WTC11 (cell line): Measurements from ENCODE around the gene BTBD10. TPM values are rescaled to one million over a fixed set of nuclear protein-coding genes. Genes with fewer than 3 reads are reported as not detected.

ENCODE experiments used
- ATAC-seq: fragments of 200-7000 bp; cut with Tn5 transposase; 2 replicates; pipeline ENCODE4 v1.10.0; 2021; ENCODE audit warnings: mild to moderate bottlenecking, moderate library complexity
- CTCF ChIA-PET: fragments of 300-600 bp; sonication (Branson Sonifier 250); formaldehyde crosslinking; loops from one replicate; lab custom pipeline; 2021; ENCODE audit warnings: antibody characterized with exemption; lab: Charles Lee
- POLR2A ChIA-PET: fragments of 350-600 bp; sonication (Branson Sonifier 250); formaldehyde crosslinking; loops from one replicate; lab custom pipeline; 2021; ENCODE audit warnings: antibody characterized with exemption; lab: Charles Lee
- DNase-seq: peaks from one replicate; pipeline ENCODE4 v3.0.0; 2021; ENCODE audit warnings: low spot score
- H3K27ac Mint-ChIP-seq: 2 replicates; pipeline ENCODE4 v1.8.0; 2021; ENCODE audit warnings: mixed read lengths
- H3K27me3 Mint-ChIP-seq: 2 replicates; pipeline ENCODE4 v1.8.0; 2021; ENCODE audit warnings: low read depth, mild to moderate bottlenecking, moderate library complexity, mixed read lengths
- H3K36me3 Mint-ChIP-seq: 2 replicates; pipeline ENCODE4 v1.8.0; 2021; ENCODE audit warnings: mixed read lengths
- H3K4me1 Mint-ChIP-seq: 2 replicates; pipeline ENCODE4 v1.8.0; 2022; ENCODE audit warnings: mixed read lengths
- H3K4me3 Mint-ChIP-seq: 2 replicates; pipeline ENCODE4 v1.8.0; 2021; ENCODE audit warnings: mild to moderate bottlenecking, moderate library complexity, mixed read lengths
- H3K9me3 Mint-ChIP-seq: 2 replicates; pipeline ENCODE4 v1.8.0; 2021; ENCODE audit warnings: mixed read lengths
- CBFB ChIP-seq: sonication (generic); formaldehyde crosslinking; IDR thresholded peaks from 2 replicates; pipeline ENCODE4 v1.8.1; 2022; ENCODE audit warnings: mild to moderate bottlenecking, low read depth, missing genetic modification reagents
- JAZF1 ChIP-seq: fragments of 250-450 bp; sonication (Bioruptor Pico); IDR thresholded peaks from 2 replicates; pipeline ENCODE4 v1.9.0; 2021; ENCODE audit warnings: moderate library complexity, mild to moderate bottlenecking, inconsistent platforms
- JUN ChIP-seq: sonication (generic); formaldehyde crosslinking; IDR thresholded peaks from 2 replicates; pipeline ENCODE4 v1.8.0; 2023; ENCODE audit warnings: mild to moderate bottlenecking, missing genetic modification reagents
- NFATC4 ChIP-seq: fragments of 250-450 bp; sonication (Bioruptor Pico); IDR thresholded peaks from 2 replicates; pipeline ENCODE4 v1.9.0; 2021; ENCODE audit warnings: mild to moderate bottlenecking
- NR2C2 ChIP-seq: sonication (generic); formaldehyde crosslinking; IDR thresholded peaks from 2 replicates; pipeline ENCODE4 v1.8.0; 2022; ENCODE audit warnings: mild to moderate bottlenecking, missing genetic modification reagents
- RORB ChIP-seq: fragments of 250-450 bp; sonication (Bioruptor Pico); IDR thresholded peaks from 2 replicates; pipeline ENCODE4 v1.9.0; 2021; ENCODE audit warnings: mild to moderate bottlenecking
- TCF7 ChIP-seq: sonication (generic); formaldehyde crosslinking; IDR thresholded peaks from 2 replicates; pipeline ENCODE4 v1.8.0; 2022; ENCODE audit warnings: mild to moderate bottlenecking, low read depth, missing genetic modification reagents, moderate library complexity
- ZNF317 ChIP-seq: sonication (generic); formaldehyde crosslinking; IDR thresholded peaks from 2 replicates; pipeline ENCODE4 v1.8.1; 2023; ENCODE audit warnings: low read depth, mild to moderate bottlenecking, moderate library complexity, missing genetic modification reagents, borderline replicate concordance
- ZNF423 ChIP-seq: fragments of 250-450 bp; sonication (Bioruptor Pico); IDR thresholded peaks from 2 replicates; pipeline ENCODE4 v2.1.2; 2022; ENCODE audit warnings: mild to moderate bottlenecking, moderate library complexity
- total RNA-seq: library from RNA; stranded (reverse); gene quantifications from 3 replicates; pipeline ENCODE4 v1.2.3, GENCODE V29; 2021
- TF ChIP-seq, protein P1 (sequence below): fragments of 250-450 bp; sonication (Bioruptor Pico); IDR thresholded peaks from 2 replicates; pipeline ENCODE4 v1.9.0; 2021; ENCODE audit warnings: moderate library complexity, mild to moderate bottlenecking, inconsistent platforms, borderline replicate concordance
- TF ChIP-seq, protein P2 (sequence below): sonication (generic); formaldehyde crosslinking; IDR thresholded peaks from 2 replicates; pipeline ENCODE4 v1.8.1; 2022; ENCODE audit warnings: mild to moderate bottlenecking, missing genetic modification reagents, moderate library complexity, borderline replicate concordance
- TF ChIP-seq, protein P3 (sequence below): sonication (generic); formaldehyde crosslinking; IDR thresholded peaks from 2 replicates; pipeline ENCODE4 v1.8.1; 2023; ENCODE audit warnings: mild to moderate bottlenecking, missing genetic modification reagents, borderline replicate concordance
- TF ChIP-seq, protein P4 (sequence below): sonication (generic); formaldehyde crosslinking; IDR thresholded peaks from 2 replicates; pipeline ENCODE4 v1.8.0; 2023; ENCODE audit warnings: missing genetic modification reagents
- TF ChIP-seq, protein P5 (sequence below): fragments of 250-450 bp; sonication (Bioruptor Pico); IDR thresholded peaks from 2 replicates; pipeline ENCODE4 v1.9.0; 2021; ENCODE audit warnings: mild to moderate bottlenecking
- TF ChIP-seq, protein P6 (sequence below): fragments of 250-450 bp; sonication (Bioruptor Pico); IDR thresholded peaks from 2 replicates; pipeline ENCODE4 v1.9.0; 2021; ENCODE audit warnings: mild to moderate bottlenecking, borderline replicate concordance
- TF ChIP-seq, protein P7 (sequence below): fragments of 250-450 bp; sonication (Bioruptor Pico); IDR thresholded peaks from 2 replicates; pipeline ENCODE4 v2.1.2; 2022; ENCODE audit warnings: mild to moderate bottlenecking, moderate library complexity
- TF ChIP-seq, protein P8 (sequence below): fragments of 200-600 bp; IDR thresholded peaks from 2 replicates; pipeline ENCODE4 v1.8.0; 2022; ENCODE audit warnings: antibody characterized with exemption

The BTBD10 gene
- total RNA-seq, 1 experiment from 2014 or later: 19.4 TPM

DNA sequence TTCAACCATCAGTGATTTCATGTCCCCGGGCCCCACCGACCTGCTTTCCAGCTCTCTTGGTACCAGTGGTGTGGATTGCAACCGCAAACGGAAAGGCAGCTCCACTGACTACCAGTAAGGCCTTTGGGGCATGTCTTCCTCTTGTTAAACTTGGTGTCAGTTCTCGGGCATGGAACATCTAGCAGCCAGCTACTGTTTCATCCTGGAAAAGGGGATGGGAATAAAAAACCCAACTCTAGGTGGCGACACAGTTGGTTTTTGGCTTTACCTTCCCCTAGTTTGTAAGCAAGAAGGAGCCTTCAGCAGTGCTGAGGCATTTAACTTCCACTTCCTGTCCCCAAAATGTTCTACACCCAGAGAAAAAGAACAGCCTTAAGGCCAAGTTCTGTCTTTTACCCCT is 108.7 kb downstream of the BTBD10 start:
- DNase-seq: peak; percentile 40

DNA sequence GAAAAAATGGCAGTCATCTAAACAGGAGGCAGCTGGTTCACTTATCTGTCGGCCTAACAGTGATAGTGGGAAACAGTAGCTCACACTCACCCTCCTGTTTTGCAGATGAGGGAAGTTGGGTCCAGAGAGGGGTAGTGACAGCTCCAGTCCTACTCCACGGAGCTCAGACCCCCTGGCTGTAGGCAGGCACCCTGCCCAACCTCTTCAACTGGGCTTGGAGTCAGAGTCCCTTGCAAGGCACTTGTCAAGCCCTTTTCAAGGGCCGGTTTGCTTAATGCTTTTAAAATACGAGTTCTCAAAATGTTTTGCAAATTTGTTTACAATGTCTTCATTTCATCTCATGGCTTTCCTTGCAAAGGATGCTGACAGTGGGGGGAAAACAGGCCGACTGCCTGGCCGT is 110.3 kb downstream of the BTBD10 start:
- H3K27me3 Mint-ChIP-seq: no peaks in the 10 kb centered on the region
- POLR2A ChIA-PET: no interaction called here
- ATAC-seq (no peak), DNase-seq (no peak)
- CTCF ChIA-PET: interaction anchor here (0.6 to 2.9 kb wide), 4 partner anchors 18 to 114 kb away, joined by 3 to 20 read pairs (median 6); no protein-coding TSS in a partner anchor
- no peak overlapping the region for H3K4me3 Mint-ChIP-seq
- H3K36me3 Mint-ChIP-seq: no peaks in the 10 kb centered on the region
- H3K9me3 Mint-ChIP-seq: no peaks in the 10 kb centered on the region
- peaks cover 10% of the 10 kb centered on the region for H3K4me1 Mint-ChIP-seq
- no peak overlapping the region for H3K27ac Mint-ChIP-seq
- no peak for TF ChIP-seq CBFB (CRISPR knock-in tag)
- TF ChIP-seq RORB (CRISPR knock-in tag): no peak
- no peak for TF ChIP-seq ZNF423 (CRISPR knock-in tag)
- TF ChIP-seq, protein P1, sequence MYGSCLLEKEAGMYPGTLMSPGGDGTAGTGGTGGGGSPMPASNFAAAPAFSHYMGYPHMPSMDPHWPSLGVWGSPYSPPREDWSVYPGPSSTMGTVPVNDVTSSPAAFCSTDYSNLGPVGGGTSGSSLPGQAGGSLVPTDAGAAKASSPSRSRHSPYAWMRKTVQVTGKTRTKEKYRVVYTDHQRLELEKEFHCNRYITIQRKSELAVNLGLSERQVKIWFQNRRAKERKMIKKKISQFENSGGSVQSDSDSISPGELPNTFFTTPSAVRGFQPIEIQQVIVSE (CRISPR knock-in tag): no peak
- TF ChIP-seq, protein P2, sequence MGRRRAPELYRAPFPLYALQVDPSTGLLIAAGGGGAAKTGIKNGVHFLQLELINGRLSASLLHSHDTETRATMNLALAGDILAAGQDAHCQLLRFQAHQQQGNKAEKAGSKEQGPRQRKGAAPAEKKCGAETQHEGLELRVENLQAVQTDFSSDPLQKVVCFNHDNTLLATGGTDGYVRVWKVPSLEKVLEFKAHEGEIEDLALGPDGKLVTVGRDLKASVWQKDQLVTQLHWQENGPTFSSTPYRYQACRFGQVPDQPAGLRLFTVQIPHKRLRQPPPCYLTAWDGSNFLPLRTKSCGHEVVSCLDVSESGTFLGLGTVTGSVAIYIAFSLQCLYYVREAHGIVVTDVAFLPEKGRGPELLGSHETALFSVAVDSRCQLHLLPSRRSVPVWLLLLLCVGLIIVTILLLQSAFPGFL: no peak
- TF ChIP-seq, protein P3, sequence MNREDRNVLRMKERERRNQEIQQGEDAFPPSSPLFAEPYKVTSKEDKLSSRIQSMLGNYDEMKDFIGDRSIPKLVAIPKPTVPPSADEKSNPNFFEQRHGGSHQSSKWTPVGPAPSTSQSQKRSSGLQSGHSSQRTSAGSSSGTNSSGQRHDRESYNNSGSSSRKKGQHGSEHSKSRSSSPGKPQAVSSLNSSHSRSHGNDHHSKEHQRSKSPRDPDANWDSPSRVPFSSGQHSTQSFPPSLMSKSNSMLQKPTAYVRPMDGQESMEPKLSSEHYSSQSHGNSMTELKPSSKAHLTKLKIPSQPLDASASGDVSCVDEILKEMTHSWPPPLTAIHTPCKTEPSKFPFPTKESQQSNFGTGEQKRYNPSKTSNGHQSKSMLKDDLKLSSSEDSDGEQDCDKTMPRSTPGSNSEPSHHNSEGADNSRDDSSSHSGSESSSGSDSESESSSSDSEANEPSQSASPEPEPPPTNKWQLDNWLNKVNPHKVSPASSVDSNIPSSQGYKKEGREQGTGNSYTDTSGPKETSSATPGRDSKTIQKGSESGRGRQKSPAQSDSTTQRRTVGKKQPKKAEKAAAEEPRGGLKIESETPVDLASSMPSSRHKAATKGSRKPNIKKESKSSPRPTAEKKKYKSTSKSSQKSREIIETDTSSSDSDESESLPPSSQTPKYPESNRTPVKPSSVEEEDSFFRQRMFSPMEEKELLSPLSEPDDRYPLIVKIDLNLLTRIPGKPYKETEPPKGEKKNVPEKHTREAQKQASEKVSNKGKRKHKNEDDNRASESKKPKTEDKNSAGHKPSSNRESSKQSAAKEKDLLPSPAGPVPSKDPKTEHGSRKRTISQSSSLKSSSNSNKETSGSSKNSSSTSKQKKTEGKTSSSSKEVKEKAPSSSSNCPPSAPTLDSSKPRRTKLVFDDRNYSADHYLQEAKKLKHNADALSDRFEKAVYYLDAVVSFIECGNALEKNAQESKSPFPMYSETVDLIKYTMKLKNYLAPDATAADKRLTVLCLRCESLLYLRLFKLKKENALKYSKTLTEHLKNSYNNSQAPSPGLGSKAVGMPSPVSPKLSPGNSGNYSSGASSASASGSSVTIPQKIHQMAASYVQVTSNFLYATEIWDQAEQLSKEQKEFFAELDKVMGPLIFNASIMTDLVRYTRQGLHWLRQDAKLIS (CRISPR knock-in tag): no peak
- TF ChIP-seq, protein P4, sequence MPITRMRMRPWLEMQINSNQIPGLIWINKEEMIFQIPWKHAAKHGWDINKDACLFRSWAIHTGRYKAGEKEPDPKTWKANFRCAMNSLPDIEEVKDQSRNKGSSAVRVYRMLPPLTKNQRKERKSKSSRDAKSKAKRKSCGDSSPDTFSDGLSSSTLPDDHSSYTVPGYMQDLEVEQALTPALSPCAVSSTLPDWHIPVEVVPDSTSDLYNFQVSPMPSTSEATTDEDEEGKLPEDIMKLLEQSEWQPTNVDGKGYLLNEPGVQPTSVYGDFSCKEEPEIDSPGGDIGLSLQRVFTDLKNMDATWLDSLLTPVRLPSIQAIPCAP (CRISPR knock-in tag): no peak
- TF ChIP-seq, protein P5, sequence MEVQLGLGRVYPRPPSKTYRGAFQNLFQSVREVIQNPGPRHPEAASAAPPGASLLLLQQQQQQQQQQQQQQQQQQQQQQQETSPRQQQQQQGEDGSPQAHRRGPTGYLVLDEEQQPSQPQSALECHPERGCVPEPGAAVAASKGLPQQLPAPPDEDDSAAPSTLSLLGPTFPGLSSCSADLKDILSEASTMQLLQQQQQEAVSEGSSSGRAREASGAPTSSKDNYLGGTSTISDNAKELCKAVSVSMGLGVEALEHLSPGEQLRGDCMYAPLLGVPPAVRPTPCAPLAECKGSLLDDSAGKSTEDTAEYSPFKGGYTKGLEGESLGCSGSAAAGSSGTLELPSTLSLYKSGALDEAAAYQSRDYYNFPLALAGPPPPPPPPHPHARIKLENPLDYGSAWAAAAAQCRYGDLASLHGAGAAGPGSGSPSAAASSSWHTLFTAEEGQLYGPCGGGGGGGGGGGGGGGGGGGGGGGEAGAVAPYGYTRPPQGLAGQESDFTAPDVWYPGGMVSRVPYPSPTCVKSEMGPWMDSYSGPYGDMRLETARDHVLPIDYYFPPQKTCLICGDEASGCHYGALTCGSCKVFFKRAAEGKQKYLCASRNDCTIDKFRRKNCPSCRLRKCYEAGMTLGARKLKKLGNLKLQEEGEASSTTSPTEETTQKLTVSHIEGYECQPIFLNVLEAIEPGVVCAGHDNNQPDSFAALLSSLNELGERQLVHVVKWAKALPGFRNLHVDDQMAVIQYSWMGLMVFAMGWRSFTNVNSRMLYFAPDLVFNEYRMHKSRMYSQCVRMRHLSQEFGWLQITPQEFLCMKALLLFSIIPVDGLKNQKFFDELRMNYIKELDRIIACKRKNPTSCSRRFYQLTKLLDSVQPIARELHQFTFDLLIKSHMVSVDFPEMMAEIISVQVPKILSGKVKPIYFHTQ: no peak
- TF ChIP-seq JUN (CRISPR knock-in tag): no peak
- TF ChIP-seq, protein P6, sequence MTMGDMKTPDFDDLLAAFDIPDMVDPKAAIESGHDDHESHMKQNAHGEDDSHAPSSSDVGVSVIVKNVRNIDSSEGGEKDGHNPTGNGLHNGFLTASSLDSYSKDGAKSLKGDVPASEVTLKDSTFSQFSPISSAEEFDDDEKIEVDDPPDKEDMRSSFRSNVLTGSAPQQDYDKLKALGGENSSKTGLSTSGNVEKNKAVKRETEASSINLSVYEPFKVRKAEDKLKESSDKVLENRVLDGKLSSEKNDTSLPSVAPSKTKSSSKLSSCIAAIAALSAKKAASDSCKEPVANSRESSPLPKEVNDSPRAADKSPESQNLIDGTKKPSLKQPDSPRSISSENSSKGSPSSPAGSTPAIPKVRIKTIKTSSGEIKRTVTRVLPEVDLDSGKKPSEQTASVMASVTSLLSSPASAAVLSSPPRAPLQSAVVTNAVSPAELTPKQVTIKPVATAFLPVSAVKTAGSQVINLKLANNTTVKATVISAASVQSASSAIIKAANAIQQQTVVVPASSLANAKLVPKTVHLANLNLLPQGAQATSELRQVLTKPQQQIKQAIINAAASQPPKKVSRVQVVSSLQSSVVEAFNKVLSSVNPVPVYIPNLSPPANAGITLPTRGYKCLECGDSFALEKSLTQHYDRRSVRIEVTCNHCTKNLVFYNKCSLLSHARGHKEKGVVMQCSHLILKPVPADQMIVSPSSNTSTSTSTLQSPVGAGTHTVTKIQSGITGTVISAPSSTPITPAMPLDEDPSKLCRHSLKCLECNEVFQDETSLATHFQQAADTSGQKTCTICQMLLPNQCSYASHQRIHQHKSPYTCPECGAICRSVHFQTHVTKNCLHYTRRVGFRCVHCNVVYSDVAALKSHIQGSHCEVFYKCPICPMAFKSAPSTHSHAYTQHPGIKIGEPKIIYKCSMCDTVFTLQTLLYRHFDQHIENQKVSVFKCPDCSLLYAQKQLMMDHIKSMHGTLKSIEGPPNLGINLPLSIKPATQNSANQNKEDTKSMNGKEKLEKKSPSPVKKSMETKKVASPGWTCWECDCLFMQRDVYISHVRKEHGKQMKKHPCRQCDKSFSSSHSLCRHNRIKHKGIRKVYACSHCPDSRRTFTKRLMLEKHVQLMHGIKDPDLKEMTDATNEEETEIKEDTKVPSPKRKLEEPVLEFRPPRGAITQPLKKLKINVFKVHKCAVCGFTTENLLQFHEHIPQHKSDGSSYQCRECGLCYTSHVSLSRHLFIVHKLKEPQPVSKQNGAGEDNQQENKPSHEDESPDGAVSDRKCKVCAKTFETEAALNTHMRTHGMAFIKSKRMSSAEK (CRISPR knock-in tag): no peak
- no peak for TF ChIP-seq TCF7 (CRISPR knock-in tag)
- TF ChIP-seq, protein P7, sequence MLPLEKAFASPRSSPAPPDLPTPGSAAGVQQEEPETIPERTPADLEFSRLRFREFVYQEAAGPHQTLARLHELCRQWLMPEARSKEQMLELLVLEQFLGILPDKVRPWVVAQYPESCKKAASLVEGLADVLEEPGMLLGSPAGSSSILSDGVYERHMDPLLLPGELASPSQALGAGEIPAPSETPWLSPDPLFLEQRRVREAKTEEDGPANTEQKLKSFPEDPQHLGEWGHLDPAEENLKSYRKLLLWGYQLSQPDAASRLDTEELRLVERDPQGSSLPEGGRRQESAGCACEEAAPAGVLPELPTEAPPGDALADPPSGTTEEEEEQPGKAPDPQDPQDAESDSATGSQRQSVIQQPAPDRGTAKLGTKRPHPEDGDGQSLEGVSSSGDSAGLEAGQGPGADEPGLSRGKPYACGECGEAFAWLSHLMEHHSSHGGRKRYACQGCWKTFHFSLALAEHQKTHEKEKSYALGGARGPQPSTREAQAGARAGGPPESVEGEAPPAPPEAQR: no peak
- no peak for TF ChIP-seq NFATC4 (CRISPR knock-in tag)

More for the DNA sequence above, 108.7 kb downstream of the BTBD10 start:
- ATAC-seq: peak; percentile 78
- no peaks in the 10 kb centered on the region for H3K9me3 Mint-ChIP-seq
- no peak overlapping the region for H3K4me3 Mint-ChIP-seq
- CTCF ChIA-PET: interaction anchor here (0.6 to 3.7 kb wide), 30 partner anchors 9 to 1414 kb away, joined by 3 to 30 read pairs (median 4); partner anchors contain the start of gene BTBD10
- H3K27me3 Mint-ChIP-seq: no peaks in the 10 kb centered on the region
- H3K36me3 Mint-ChIP-seq: no peaks in the 10 kb centered on the region
- H3K4me1 Mint-ChIP-seq: 0 out of 2 replicates have a peak, but pooled peaks cover 3% of the 10 kb centered on the region
- POLR2A ChIA-PET: interaction anchor here (1.4 kb wide), 1 partner anchor 109 kb away, joined by 3 read pairs; the partner anchor contains the start of gene BTBD10
- no peak for TF ChIP-seq ZNF317
- TF ChIP-seq JAZF1 (CRISPR knock-in tag): no peak
- TF ChIP-seq, protein P8, sequence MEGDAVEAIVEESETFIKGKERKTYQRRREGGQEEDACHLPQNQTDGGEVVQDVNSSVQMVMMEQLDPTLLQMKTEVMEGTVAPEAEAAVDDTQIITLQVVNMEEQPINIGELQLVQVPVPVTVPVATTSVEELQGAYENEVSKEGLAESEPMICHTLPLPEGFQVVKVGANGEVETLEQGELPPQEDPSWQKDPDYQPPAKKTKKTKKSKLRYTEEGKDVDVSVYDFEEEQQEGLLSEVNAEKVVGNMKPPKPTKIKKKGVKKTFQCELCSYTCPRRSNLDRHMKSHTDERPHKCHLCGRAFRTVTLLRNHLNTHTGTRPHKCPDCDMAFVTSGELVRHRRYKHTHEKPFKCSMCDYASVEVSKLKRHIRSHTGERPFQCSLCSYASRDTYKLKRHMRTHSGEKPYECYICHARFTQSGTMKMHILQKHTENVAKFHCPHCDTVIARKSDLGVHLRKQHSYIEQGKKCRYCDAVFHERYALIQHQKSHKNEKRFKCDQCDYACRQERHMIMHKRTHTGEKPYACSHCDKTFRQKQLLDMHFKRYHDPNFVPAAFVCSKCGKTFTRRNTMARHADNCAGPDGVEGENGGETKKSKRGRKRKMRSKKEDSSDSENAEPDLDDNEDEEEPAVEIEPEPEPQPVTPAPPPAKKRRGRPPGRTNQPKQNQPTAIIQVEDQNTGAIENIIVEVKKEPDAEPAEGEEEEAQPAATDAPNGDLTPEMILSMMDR: peak; percentile 27
- no peak for TF ChIP-seq NR2C2 (CRISPR knock-in tag)
- TF ChIP-seq, all 79 proteins: peak for 1
- no peak overlapping the region for H3K27ac Mint-ChIP-seq
